Loucy (cell line): ENCODE measurements around the gene VMP1.

Experiments
- H2AFZ ChIP-seq: fragments of 200-600 bp; sonication (generic); 2 replicates; pipeline ENCODE4 v1.6.0; 2016; ENCODE audit warnings: antibody characterized with exemption, mild to moderate bottlenecking, low read length, moderate library complexity
- H3F3A ChIP-seq: fragments of 200-600 bp; 2 replicates; pipeline ENCODE4 v1.6.0; 2016; ENCODE audit warnings: antibody characterized with exemption, low read depth, mild to moderate bottlenecking
- H3K27me3 ChIP-seq: fragments of 200-600 bp; sonication (generic); 2 replicates; pipeline ENCODE4 v1.6.1; 2014; ENCODE audit warnings: low read length, mild to moderate bottlenecking; ENCODE audit not compliant: insufficient read depth, poor library complexity, severe bottlenecking
- H3K36me3 ChIP-seq: fragments of 200-600 bp; sonication (generic); 2 replicates; pipeline ENCODE4 v1.6.1; 2016; ENCODE audit warnings: low read length; ENCODE audit not compliant: insufficient read depth
- H3K4me1 ChIP-seq: fragments of 200-600 bp; sonication (generic); 2 replicates; pipeline ENCODE4 v1.5.1; 2014; ENCODE audit warnings: low read length, mild to moderate bottlenecking; ENCODE audit not compliant: insufficient read depth, poor library complexity, severe bottlenecking
- H3K4me2 ChIP-seq: fragments of 200-600 bp; sonication (generic); 2 replicates; pipeline ENCODE4 v1.6.0; 2014; ENCODE audit warnings: antibody characterized with exemption, low read length, low read depth, mild to moderate bottlenecking; ENCODE audit not compliant: poor library complexity, severe bottlenecking
- H3K4me3 ChIP-seq: fragments of 200-600 bp; sonication (generic); 2 replicates; pipeline ENCODE4 v1.5.1; 2014; ENCODE audit warnings: low read length, mild to moderate bottlenecking, mixed read lengths; ENCODE audit not compliant: poor library complexity, severe bottlenecking
- H3K79me2 ChIP-seq: fragments of 200-600 bp; sonication (generic); 2 replicates; pipeline ENCODE4 v1.6.1; 2014; ENCODE audit warnings: low read length; ENCODE audit not compliant: insufficient read depth
- H3K9ac ChIP-seq: fragments of 200-600 bp; sonication (generic); 2 replicates; pipeline ENCODE4 v1.6.0; 2014; ENCODE audit warnings: mild to moderate bottlenecking, low read depth, low read length, moderate library complexity; ENCODE audit not compliant: poor library complexity, severe bottlenecking
- H3K9me2 ChIP-seq: fragments of 200-600 bp; sonication (generic); replicated peaks from 2 replicates; pipeline ENCODE4 v1.6.1; 2016; ENCODE audit warnings: low read depth, low read length, mixed read lengths
- H3K9me3 ChIP-seq: fragments of 200-600 bp; sonication (generic); 2 replicates; pipeline ENCODE4 v1.6.1; 2014; ENCODE audit warnings: mild to moderate bottlenecking, antibody characterized with exemption, low read length, low read depth; ENCODE audit not compliant: insufficient read depth
- H4K20me1 ChIP-seq: fragments of 200-600 bp; sonication (generic); 2 replicates; pipeline ENCODE4 v1.6.0; 2014; ENCODE audit warnings: antibody characterized with exemption, low read length, mild to moderate bottlenecking; ENCODE audit not compliant: insufficient read depth, poor library complexity, severe bottlenecking
- EZH2phosphoT487 ChIP-seq: fragments of 200-600 bp; IDR thresholded peaks from 2 replicates; pipeline ENCODE4 v1.6.1; 2018; ENCODE audit warnings: antibody characterized with exemption, mild to moderate bottlenecking, moderate library complexity, borderline replicate concordance
- TF ChIP-seq, protein P1 (sequence below): fragments of 200-600 bp; sonication (generic); conservative IDR thresholded peaks from 2 replicates; pipeline ENCODE4 v1.5.1; 2014; ENCODE audit warnings: mild to moderate bottlenecking, antibody characterized with exemption, low read length

The VMP1 gene

DNA sequence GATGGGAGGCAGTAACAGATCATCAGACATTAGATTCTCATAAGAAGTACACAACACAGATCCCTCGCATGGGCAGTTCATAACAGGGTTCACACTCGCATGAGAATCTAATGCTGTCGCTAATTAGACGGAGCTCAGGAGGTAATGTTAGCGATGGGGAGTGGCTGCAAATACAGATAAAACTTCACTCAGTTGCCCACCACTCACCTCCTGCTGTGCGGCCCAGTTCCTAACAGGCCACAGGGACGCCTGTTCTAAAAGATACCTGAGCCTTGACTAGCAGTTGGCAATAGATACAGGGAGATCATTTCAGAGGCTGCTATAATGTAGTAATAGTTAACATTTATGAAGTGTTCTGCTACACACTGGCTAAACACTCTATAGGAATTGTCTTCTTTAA is 5.2 kb upstream of the VMP1 start:
- Histone ChIP-seq H2AFZ (no peak overlapping the region), H3K9me2 (no peaks in the 10 kb centered on the region), H3K27me3 (peaks cover 3% of the 10 kb centered on the region), H3K36me3 (peaks cover 22% of the 10 kb centered on the region), H3K9ac (no peak overlapping the region), H4K20me1 (peaks cover 69% of the 10 kb centered on the region), H3K4me3 (no peak overlapping the region), H3K4me1 (peaks cover 42% of the 10 kb centered on the region), H3F3A (no peaks in the 10 kb centered on the region), H3K4me2 (peak overlapping the region; percentile 47), H3K79me2 (peaks cover 100% of the 10 kb centered on the region), H3K9me3 (no peaks in the 10 kb centered on the region)
- TF ChIP-seq EZH2phosphoT487: no peak
- TF ChIP-seq, protein P1, sequence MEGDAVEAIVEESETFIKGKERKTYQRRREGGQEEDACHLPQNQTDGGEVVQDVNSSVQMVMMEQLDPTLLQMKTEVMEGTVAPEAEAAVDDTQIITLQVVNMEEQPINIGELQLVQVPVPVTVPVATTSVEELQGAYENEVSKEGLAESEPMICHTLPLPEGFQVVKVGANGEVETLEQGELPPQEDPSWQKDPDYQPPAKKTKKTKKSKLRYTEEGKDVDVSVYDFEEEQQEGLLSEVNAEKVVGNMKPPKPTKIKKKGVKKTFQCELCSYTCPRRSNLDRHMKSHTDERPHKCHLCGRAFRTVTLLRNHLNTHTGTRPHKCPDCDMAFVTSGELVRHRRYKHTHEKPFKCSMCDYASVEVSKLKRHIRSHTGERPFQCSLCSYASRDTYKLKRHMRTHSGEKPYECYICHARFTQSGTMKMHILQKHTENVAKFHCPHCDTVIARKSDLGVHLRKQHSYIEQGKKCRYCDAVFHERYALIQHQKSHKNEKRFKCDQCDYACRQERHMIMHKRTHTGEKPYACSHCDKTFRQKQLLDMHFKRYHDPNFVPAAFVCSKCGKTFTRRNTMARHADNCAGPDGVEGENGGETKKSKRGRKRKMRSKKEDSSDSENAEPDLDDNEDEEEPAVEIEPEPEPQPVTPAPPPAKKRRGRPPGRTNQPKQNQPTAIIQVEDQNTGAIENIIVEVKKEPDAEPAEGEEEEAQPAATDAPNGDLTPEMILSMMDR: no peak

DNA sequence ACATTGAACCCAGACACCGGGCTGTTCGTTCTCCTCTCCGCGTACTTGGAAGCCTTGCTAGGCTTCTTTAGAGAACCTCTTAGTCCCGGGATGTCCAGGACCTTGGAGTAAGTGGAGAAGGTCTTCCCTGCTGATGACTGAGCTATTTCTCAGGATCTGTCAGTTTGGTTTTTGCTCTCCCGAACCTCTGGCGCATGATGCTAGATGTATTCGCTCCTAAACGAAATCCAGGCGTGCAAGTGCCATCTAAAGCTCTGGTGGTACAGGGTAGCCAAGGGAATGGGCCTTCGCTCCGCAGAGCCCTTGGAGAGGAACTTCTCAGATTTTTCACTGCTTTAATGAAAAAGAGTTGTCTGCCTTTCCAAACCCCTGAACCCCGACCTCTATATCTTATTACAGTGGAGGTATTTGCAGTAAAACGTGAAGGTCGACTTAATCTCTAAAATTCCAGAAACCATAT is 547 bp downstream of the VMP1 start:
- H3K4me1 ChIP-seq: peaks cover 64% of the 10 kb centered on the region
- no peaks in the 10 kb centered on the region for H3K36me3 ChIP-seq
- no peaks in the 10 kb centered on the region for H3K9me2 ChIP-seq
- H4K20me1 ChIP-seq: peaks cover 55% of the 10 kb centered on the region
- H3K79me2 ChIP-seq: peaks cover 97% of the 10 kb centered on the region
- H3K4me3 ChIP-seq: peak overlapping the region; percentile 91
- TF ChIP-seq EZH2phosphoT487: no peak
- TF ChIP-seq, protein P1: no peak
- peak overlapping the region; percentile 94 for H3K4me2 ChIP-seq
- peaks cover 3% of the 10 kb centered on the region for H3K27me3 ChIP-seq
- no peaks in the 10 kb centered on the region for H3F3A ChIP-seq
- peak overlapping the region; percentile 73 for H2AFZ ChIP-seq
- H3K9ac ChIP-seq: peak overlapping the region; percentile 85
- no peaks in the 10 kb centered on the region for H3K9me3 ChIP-seq

DNA sequence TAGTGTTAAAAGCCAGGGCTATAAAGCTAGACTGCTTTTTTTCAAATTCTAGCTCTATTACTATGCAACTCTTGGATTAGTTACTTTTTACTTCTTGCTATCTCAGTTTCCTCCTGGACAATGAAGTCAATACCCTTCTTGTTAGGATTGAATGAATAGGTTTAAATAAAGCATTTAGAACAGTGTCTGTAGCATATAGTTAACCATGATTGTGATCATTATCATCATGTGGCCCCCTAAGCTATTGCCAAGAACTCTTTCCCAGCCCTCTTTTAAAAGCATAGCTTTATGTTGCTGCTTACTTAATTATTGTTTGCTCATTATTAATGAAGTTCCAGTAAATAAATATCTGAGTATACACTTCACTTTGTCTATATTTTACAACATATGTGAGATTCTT is 4.5 kb downstream of the VMP1 start:
- H3K79me2 ChIP-seq: peaks cover 89% of the 10 kb centered on the region
- H2AFZ ChIP-seq: no peak overlapping the region
- H3K4me2 ChIP-seq: peak overlapping the region; percentile 60
- H3F3A ChIP-seq: no peaks in the 10 kb centered on the region
- H3K4me1 ChIP-seq: peaks cover 39% of the 10 kb centered on the region
- peaks cover under 1% of the 10 kb centered on the region for H3K27me3 ChIP-seq
- H3K9me2 ChIP-seq: no peaks in the 10 kb centered on the region
- no peak overlapping the region for H3K9ac ChIP-seq
- TF ChIP-seq, protein P1: no peak
- no peak for TF ChIP-seq EZH2phosphoT487
- no peaks in the 10 kb centered on the region for H3K9me3 ChIP-seq
- H3K36me3 ChIP-seq: no peaks in the 10 kb centered on the region
- H3K4me3 ChIP-seq: peak overlapping the region; percentile 19
- peaks cover 34% of the 10 kb centered on the region for H4K20me1 ChIP-seq
